HepG2 (cell line): ENCODE results near the gene DGAT2. TPM values are rescaled to one million over a fixed set of nuclear protein-coding genes. Genes with fewer than 3 reads are reported as not detected.
A peak's percentile ranks its signal among the peaks of the same experiment; 100 is the strongest.

ENCODE experiments used
- ATM ChIP-seq: fragments of 450-650 bp; IDR thresholded peaks from 2 replicates; pipeline ENCODE4 v1.7.1; 2017; ENCODE audit warnings: mild to moderate bottlenecking, borderline replicate concordance
- CHD2 ChIP-seq: IDR thresholded peaks from 2 replicates; pipeline ENCODE4 v1.6.1; 2011; ENCODE audit warnings: low read depth, low read length, improper control_type of control experiment
- CREM ChIP-seq, 2 experiments: sonication (generic) in 1 of 2; formaldehyde crosslinking in 1 of 2; IDR thresholded peaks; 2 replicates each; pipeline versions ENCODE4 v1.4.0 to v1.6.1; 2016 to 2020; ENCODE audit warnings: antibody characterized with exemption in 1 of 2, mild to moderate bottlenecking in 1 of 2, missing genetic modification reagents in 1 of 2
- GFI1 ChIP-seq: sonication (generic); formaldehyde crosslinking; IDR thresholded peaks from 2 replicates; pipeline ENCODE4 v1.5.0; 2020; ENCODE audit warnings: missing genetic modification reagents, mild to moderate bottlenecking, borderline replicate concordance
- HDAC6 ChIP-seq: fragments of 200-600 bp; sonication (generic); IDR thresholded peaks from 2 replicates; pipeline ENCODE4 v1.7.0; 2017; ENCODE audit warnings: mild to moderate bottlenecking, antibody characterized with exemption, low read length, low read depth
- IKZF1 ChIP-seq: fragments of 450-650 bp; IDR thresholded peaks from 2 replicates; pipeline ENCODE4 v1.7.1; 2016
- NR2C2 ChIP-seq: sonication (generic); formaldehyde crosslinking; IDR thresholded peaks from 2 replicates; pipeline ENCODE4 v1.4.0; 2020; ENCODE audit warnings: missing genetic modification reagents, mild to moderate bottlenecking, moderate library complexity, borderline replicate concordance
- PLRG1 ChIP-seq: fragments of 450-650 bp; conservative IDR thresholded peaks from 2 replicates; pipeline ENCODE4 v1.6.1; 2016
- RBM22 ChIP-seq: fragments of 200-400 bp; formaldehyde crosslinking; optimal IDR thresholded peaks from 2 replicates; pipeline ENCODE3; 2017; ENCODE audit warnings: mild to moderate bottlenecking, low read length, moderate library complexity
- ZNF124 ChIP-seq: sonication (generic); formaldehyde crosslinking; IDR thresholded peaks from 2 replicates; pipeline ENCODE4 v1.4.0; 2020; ENCODE audit warnings: missing genetic modification reagents
- ZNF160 ChIP-seq: sonication (generic); formaldehyde crosslinking; IDR thresholded peaks from 2 replicates; pipeline ENCODE4 v1.8.0; 2022; ENCODE audit warnings: mild to moderate bottlenecking, inconsistent platforms, missing genetic modification reagents
- ZNF292 ChIP-seq: sonication (generic); formaldehyde crosslinking; IDR thresholded peaks from 2 replicates; pipeline ENCODE4 v1.8.1; 2022; ENCODE audit warnings: mild to moderate bottlenecking, low read depth, missing genetic modification reagents, borderline replicate concordance
- ZNF484 ChIP-seq: sonication (generic); formaldehyde crosslinking; IDR thresholded peaks from 2 replicates; pipeline ENCODE4 v1.5.1; 2020; ENCODE audit warnings: mild to moderate bottlenecking, low read depth, missing genetic modification reagents, borderline replicate concordance
- ZNF547 ChIP-seq: sonication (generic); formaldehyde crosslinking; IDR thresholded peaks from 2 replicates; pipeline ENCODE4 v1.5.1; 2020; ENCODE audit warnings: mild to moderate bottlenecking, missing genetic modification reagents
- ZNF883 ChIP-seq: sonication (generic); formaldehyde crosslinking; IDR thresholded peaks from 2 replicates; pipeline ENCODE4 v1.5.1; 2020; ENCODE audit warnings: mild to moderate bottlenecking, missing genetic modification reagents; ENCODE audit errors: not compliant biosample characterization
- polyA plus RNA-seq, 8 experiments: library from polyadenylated mRNA; depleted of rRNA in 3 of 8; stranded (reverse) in 7 of 8; unstranded in 1 of 8; fragments of >200 nt; fragmentation: Illumina TruSeq in 4 of 8; extraction: Trizol in 4 of 8; gene quantifications; 2 replicates each; pipeline versions ENCODE4 v1.2.1 to v1.2.3, GENCODE V29; 2011 to 2016; ENCODE audit warnings: low read depth in 4 of 8, missing spikeins in 1 of 8, mixed read lengths in 1 of 8; ENCODE audit not compliant: insufficient read depth in 1 of 8
- total RNA-seq, 5 experiments: library from RNA; depleted of rRNA; stranded (reverse); fragments of >200 nt; fragmentation: Illumina TruSeq; extraction: Trizol; gene quantifications; 2 replicates each; pipeline ENCODE4 v1.2.3, GENCODE V29; 2016; ENCODE audit warnings: low read depth in 1 of 5
- TF ChIP-seq, protein P1 (sequence below): sonication (generic); formaldehyde crosslinking; IDR thresholded peaks from 2 replicates; pipeline ENCODE4 v1.9.0; 2021; ENCODE audit warnings: missing genetic modification reagents, mild to moderate bottlenecking, borderline replicate concordance
- TF ChIP-seq, protein P2 (sequence below): sonication (generic); formaldehyde crosslinking; IDR thresholded peaks from 2 replicates; pipeline ENCODE4 v1.9.0; 2021; ENCODE audit warnings: missing genetic modification reagents, borderline replicate concordance
- TF ChIP-seq, protein P3 (sequence below): sonication (generic); formaldehyde crosslinking; IDR thresholded peaks from 2 replicates; pipeline ENCODE4 v1.4.0; 2020; ENCODE audit warnings: missing genetic modification reagents, mild to moderate bottlenecking, borderline replicate concordance
- TF ChIP-seq, protein P4 (sequence below): sonication (generic); formaldehyde crosslinking; IDR thresholded peaks from 2 replicates; pipeline ENCODE4 v1.4.0; 2020; ENCODE audit warnings: missing genetic modification reagents, borderline replicate concordance

Gene DGAT2
- total and polyA plus RNA-seq, 2 of the 13 experiments (the other 11 are each of a cell fraction or from before 2014, with no cell fraction given), result 39.0 to 65.6 TPM

DNA sequence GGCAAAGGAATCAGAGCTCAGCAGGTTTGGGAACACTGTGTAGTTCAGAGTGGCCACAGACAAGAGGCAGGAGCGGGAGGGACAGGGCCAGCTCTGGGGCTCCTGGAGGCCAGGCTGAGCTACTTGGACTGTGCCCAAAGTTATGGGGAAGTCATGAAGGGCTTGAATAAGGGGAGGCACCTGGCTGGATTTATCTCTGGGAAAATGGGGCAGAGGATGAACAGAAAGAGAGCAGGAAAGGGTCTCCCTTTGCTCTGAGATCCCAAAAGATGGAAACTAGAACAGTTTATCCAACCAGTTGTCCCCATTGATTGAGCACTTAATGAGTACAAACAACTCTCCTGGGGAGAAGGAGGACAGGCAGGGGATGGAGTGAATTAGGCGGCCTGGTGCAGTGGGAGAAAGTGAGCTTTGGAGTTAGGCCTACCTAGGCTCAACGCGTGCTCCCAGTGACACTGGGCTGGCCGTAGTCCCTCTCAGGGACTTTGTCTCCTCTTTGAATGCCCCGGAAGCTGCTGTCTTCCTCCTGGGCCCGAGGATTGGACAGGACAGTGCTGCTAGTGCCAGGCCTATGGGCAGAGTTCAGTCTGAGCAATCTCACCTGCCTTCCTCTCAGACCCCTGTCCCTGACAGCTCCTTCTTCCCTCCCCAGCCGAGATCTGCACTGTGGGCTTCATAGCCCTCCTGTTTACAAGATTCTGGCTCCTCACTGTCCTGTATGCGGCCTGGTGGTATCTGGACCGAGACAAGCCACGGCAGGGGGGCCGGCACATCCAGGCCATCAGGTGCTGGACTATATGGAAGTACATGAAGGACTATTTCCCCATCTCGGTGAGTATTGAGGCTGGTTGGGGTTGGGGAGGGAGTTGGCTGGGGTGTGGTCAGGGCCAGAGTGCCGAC, 49.0 kb upstream of the DGAT2 start (continued):
- TF ChIP-seq IKZF1 (no peak), ZNF124 (CRISPR knock-in tag) (0 out of 2 replicates have a peak, but pooled peaks have one; percentile 55), GFI1 (CRISPR knock-in tag) (peak; percentile 72; the same call in 1 of the 2 replicates), CHD2 (no peak), RBM22 (no peak), ATM (no peak), CREM (IDR thresholded peaks at IDR 0.05) (peak; percentile 42; the same call in 1 of the 2 replicates), CREM (CRISPR knock-in tag; IDR thresholded peaks at IDR 0.05) (no peak), ZNF484 (CRISPR knock-in tag) (no peak), HDAC6 (no peak), ZNF883 (CRISPR knock-in tag) (peak; percentile 47), ZNF547 (CRISPR knock-in tag) (no peak), ZNF160 (CRISPR knock-in tag) (no peak), ZNF292 (peak; percentile 84), PLRG1 (no peak), NR2C2 (CRISPR knock-in tag) (peak; percentile 73)
- TF ChIP-seq, protein P1, sequence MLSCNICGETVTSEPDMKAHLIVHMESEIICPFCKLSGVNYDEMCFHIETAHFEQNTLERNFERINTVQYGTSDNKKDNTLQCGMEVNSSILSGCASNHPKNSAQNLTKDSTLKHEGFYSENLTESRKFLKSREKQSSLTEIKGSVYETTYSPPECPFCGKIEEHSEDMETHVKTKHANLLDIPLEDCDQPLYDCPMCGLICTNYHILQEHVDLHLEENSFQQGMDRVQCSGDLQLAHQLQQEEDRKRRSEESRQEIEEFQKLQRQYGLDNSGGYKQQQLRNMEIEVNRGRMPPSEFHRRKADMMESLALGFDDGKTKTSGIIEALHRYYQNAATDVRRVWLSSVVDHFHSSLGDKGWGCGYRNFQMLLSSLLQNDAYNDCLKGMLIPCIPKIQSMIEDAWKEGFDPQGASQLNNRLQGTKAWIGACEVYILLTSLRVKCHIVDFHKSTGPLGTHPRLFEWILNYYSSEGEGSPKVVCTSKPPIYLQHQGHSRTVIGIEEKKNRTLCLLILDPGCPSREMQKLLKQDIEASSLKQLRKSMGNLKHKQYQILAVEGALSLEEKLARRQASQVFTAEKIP (CRISPR knock-in tag), result no peak
- TF ChIP-seq, protein P2, sequence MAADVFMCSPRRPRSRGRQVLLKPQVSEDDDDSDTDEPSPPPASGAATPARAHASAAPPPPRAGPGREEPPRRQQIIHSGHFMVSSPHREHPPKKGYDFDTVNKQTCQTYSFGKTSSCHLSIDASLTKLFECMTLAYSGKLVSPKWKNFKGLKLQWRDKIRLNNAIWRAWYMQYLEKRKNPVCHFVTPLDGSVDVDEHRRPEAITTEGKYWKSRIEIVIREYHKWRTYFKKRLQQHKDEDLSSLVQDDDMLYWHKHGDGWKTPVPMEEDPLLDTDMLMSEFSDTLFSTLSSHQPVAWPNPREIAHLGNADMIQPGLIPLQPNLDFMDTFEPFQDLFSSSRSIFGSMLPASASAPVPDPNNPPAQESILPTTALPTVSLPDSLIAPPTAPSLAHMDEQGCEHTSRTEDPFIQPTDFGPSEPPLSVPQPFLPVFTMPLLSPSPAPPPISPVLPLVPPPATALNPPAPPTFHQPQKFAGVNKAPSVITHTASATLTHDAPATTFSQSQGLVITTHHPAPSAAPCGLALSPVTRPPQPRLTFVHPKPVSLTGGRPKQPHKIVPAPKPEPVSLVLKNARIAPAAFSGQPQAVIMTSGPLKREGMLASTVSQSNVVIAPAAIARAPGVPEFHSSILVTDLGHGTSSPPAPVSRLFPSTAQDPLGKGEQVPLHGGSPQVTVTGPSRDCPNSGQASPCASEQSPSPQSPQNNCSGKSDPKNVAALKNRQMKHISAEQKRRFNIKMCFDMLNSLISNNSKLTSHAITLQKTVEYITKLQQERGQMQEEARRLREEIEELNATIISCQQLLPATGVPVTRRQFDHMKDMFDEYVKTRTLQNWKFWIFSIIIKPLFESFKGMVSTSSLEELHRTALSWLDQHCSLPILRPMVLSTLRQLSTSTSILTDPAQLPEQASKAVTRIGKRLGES (CRISPR knock-in tag), result no peak
- TF ChIP-seq, protein P3, sequence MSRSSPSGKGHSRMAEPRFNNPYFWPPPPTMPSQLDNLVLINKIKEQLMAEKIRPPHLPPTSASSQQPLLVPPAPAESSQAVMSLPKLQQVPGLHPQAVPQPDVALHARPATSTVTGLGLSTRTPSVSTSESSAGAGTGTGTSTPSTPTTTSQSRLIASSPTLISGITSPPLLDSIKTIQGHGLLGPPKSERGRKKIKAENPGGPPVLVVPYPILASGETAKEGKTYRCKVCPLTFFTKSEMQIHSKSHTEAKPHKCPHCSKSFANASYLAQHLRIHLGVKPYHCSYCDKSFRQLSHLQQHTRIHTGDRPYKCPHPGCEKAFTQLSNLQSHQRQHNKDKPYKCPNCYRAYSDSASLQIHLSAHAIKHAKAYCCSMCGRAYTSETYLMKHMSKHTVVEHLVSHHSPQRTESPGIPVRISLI (CRISPR knock-in tag), result no peak
- TF ChIP-seq, protein P4, sequence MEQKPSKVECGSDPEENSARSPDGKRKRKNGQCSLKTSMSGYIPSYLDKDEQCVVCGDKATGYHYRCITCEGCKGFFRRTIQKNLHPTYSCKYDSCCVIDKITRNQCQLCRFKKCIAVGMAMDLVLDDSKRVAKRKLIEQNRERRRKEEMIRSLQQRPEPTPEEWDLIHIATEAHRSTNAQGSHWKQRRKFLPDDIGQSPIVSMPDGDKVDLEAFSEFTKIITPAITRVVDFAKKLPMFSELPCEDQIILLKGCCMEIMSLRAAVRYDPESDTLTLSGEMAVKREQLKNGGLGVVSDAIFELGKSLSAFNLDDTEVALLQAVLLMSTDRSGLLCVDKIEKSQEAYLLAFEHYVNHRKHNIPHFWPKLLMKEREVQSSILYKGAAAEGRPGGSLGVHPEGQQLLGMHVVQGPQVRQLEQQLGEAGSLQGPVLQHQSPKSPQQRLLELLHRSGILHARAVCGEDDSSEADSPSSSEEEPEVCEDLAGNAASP (CRISPR knock-in tag), result peak; percentile 55; the same call in 1 of the 2 replicates
